Temporal lobe (tissue), 1 donor: Measurements from ENCODE around the gene FAM24B. TPM values are rescaled to one million over a fixed set of nuclear protein-coding genes. Genes with fewer than 3 reads are reported as not detected.

ENCODE experiments used
- total RNA-seq: library from RNA; depleted of rRNA; stranded (reverse); fragments of >200 nt; gene quantifications from one replicate; pipeline ENCODE4 v1.2.3, GENCODE V29; 2014

Gene FAM24B
- total RNA-seq, 1 donor from 2014 or later, result 3.7 TPM

Other genes starting within 250 kb of the FAM24B start
- gene C10orf120, start 179.7 kb downstream of the FAM24B start, total RNA-seq, result not detected
- gene CUZD1, start 33.7 kb downstream of the FAM24B start, total RNA-seq, result 0.98 TPM
- not detected for gene FAM24A, start 31.0 kb upstream of the FAM24B start, total RNA-seq
- 26.3 TPM for gene C10orf88, start 74.6 kb upstream of the FAM24B start, total RNA-seq
- gene PSTK, start 100.8 kb upstream of the FAM24B start, total RNA-seq, result 7.6 TPM
- gene IKZF5, start 129.2 kb upstream of the FAM24B start, total RNA-seq, result 13.5 TPM
- gene ACADSB, start 129.4 kb upstream of the FAM24B start, total RNA-seq, result 13.0 TPM